ENCODE data around the gene THAP7.
A peak's percentile ranks its signal among the peaks of the same experiment; 100 is the strongest.
"Not testable (repeated sequence)": the region's sequence is repeated elsewhere in the genome, so short reads cannot be mapped to it uniquely, and the experiment has no call there.

THAP7 gene, protein sequence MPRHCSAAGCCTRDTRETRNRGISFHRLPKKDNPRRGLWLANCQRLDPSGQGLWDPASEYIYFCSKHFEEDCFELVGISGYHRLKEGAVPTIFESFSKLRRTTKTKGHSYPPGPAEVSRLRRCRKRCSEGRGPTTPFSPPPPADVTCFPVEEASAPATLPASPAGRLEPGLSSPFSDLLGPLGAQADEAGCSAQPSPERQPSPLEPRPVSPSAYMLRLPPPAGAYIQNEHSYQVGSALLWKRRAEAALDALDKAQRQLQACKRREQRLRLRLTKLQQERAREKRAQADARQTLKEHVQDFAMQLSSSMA

GRCh38 chr22:21001601-21002325 is at the start of gene THAP7:
THAP7 (minus strand) TSS chr22:21002118; CDS start chr22:21001911, 207 bp downstream.
- Histone ChIP-seq H3K4me1 (ENCODE audit: control insufficient read depth, insufficient read depth, low read length) (peaks cover 3% of the 10 kb centered on the region), H3K4me3 (ENCODE audit: low read depth, low read length) (peak within 1 kb of the TSS; percentile 85), H3K27me3 (ENCODE audit: control insufficient read depth, insufficient read depth, low read length) (no peaks in the 10 kb centered on the region), H3K9me3 (ENCODE audit: control insufficient read depth, insufficient read depth, low read length) (no peaks in the 10 kb centered on the region), H3K36me3 (ENCODE audit: control insufficient read depth, insufficient read depth, low read length) (peaks cover 13% of the 10 kb centered on the region), H3K9ac (ENCODE audit: low read depth, low read length) (peak within 1 kb of the TSS; percentile 83)

DNA sequence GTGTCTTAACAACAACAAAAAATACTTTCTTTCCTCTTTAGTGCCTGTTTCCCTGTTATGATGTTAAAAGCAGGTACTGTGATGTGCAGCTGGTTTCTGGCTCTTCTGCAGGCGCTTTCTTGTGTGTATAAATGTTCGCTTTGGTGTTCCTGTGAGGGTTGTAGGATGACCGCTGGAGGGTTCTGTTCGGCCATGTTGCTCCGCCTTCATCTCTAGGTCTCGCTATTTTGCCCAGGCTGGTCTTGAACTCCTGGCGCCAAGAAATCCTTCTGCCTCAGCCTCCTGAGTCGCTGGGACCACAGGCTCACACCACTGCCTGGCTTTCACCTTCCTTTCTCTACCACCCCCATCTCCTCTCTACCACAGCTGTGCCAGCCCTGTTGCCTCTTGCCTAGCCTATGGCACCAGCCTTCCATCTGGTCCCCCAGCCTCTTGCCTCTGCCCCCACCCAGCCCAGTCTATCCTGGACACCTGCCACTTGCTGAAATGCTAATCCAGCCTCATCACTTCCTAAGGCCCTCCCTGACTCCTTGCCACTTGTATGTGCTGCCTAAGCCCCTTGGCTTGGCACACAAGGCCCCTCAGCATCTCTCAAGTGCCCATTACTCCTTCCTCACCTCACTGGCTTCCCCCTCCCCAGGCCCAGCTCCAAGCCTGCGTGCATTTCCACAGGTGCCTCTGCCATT is 49.4 kb upstream of the THAP7 start:
- no peaks in the 10 kb centered on the region for H3K36me3 ChIP-seq (ENCODE audit: control insufficient read depth, insufficient read depth, low read length)
- H3K9me3 ChIP-seq (ENCODE audit: control insufficient read depth, insufficient read depth, low read length): no peaks in the 10 kb centered on the region
- H3K4me3 ChIP-seq (ENCODE audit: low read depth, low read length): no peak overlapping the region
- H3K27me3 ChIP-seq (ENCODE audit: control insufficient read depth, insufficient read depth, low read length): no peaks in the 10 kb centered on the region
- H3K4me1 ChIP-seq (ENCODE audit: control insufficient read depth, insufficient read depth, low read length): peaks cover 10% of the 10 kb centered on the region
- no peak overlapping the region for H3K9ac ChIP-seq (ENCODE audit: low read depth, low read length)

DNA sequence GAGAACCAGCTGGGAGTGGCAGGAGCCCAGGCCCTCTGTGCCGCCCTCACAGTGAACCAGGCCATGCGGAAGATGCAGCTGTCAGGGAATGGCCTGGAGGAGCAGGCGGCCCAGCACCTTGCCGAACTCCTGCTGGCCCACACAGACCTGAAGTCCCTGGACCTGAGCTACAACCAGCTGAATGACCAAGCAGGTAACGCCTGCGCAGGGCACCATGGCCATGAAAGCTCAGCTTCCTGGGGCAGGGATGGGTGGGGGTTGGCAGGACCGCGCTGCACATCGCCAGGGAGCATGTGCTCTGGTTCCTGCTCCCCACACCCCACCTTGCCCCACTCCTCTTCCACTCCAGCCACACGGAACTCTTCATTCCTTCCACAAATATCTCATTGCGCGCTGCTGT is 47.0 kb upstream of the THAP7 start:
- not testable (repeated sequence) for H3K9me3 ChIP-seq (ENCODE audit: control insufficient read depth, insufficient read depth, low read length); H3K36me3 ChIP-seq (ENCODE audit: control insufficient read depth, insufficient read depth, low read length); H3K4me3 ChIP-seq (ENCODE audit: low read depth, low read length); H3K4me1 ChIP-seq (ENCODE audit: control insufficient read depth, insufficient read depth, low read length); H3K27me3 ChIP-seq (ENCODE audit: control insufficient read depth, insufficient read depth, low read length); H3K9ac ChIP-seq (ENCODE audit: low read depth, low read length)

- not testable (repeated sequence) for H3K9ac ChIP-seq (ENCODE audit: low read depth, low read length); H3K9me3 ChIP-seq (ENCODE audit: control insufficient read depth, insufficient read depth, low read length); H3K4me1 ChIP-seq (ENCODE audit: control insufficient read depth, insufficient read depth, low read length); H3K36me3 ChIP-seq (ENCODE audit: control insufficient read depth, insufficient read depth, low read length); H3K4me3 ChIP-seq (ENCODE audit: low read depth, low read length); H3K27me3 ChIP-seq (ENCODE audit: control insufficient read depth, insufficient read depth, low read length)
Observed at GRCh38 chr22:21048448-21048847, 46.5 kb upstream of the THAP7 start.

GRCh38 chr22:21047730-21048129 is 45.8 kb upstream of the THAP7 start:
- H3K27me3 ChIP-seq (ENCODE audit: control insufficient read depth, insufficient read depth, low read length): peaks cover 4% of the 10 kb centered on the region
- no peak overlapping the region for H3K4me3 ChIP-seq (ENCODE audit: low read depth, low read length)
- no peaks in the 10 kb centered on the region for H3K36me3 ChIP-seq (ENCODE audit: control insufficient read depth, insufficient read depth, low read length)
- peaks cover 8% of the 10 kb centered on the region for H3K4me1 ChIP-seq (ENCODE audit: control insufficient read depth, insufficient read depth, low read length)
- no peaks in the 10 kb centered on the region for H3K9me3 ChIP-seq (ENCODE audit: control insufficient read depth, insufficient read depth, low read length)
- no peak overlapping the region for H3K9ac ChIP-seq (ENCODE audit: low read depth, low read length)

DNA sequence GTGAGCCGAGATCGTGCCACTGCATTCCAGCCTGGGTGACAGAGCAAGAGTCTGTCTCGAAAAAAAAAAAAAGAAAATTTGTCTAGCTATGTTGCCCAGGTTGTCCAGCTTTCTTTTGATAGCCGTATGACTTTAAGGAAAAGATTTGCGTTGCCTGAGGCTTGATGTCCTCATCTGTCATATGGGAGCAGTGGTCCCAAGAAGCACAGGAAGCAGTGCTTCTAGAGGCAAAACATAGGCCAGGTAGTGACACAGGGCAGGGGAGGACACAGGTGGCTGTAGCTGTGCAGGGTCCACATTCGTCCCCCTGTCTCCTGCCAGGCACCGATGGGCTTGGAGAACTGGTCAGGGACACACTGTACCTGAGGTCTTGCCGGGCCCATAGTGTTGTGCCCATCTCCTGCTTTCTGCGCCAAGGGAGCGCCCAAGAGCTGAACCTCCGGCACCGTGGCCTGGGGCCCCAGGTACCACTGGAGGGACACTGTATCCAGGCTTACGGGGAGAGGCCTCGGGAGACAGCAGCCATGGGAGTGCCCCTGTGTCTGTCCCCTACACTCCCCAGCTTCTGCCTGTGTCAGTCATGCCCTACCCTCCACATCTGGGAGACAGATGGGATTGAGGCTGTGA is 45.2 kb upstream of the THAP7 start:
- Histone ChIP-seq H3K36me3 (ENCODE audit: control insufficient read depth, insufficient read depth, low read length) (no peaks in the 10 kb centered on the region), H3K27me3 (ENCODE audit: control insufficient read depth, insufficient read depth, low read length) (peaks cover 4% of the 10 kb centered on the region), H3K9ac (ENCODE audit: low read depth, low read length) (no peak overlapping the region), H3K9me3 (ENCODE audit: control insufficient read depth, insufficient read depth, low read length) (no peaks in the 10 kb centered on the region), H3K4me1 (ENCODE audit: control insufficient read depth, insufficient read depth, low read length) (peaks cover 8% of the 10 kb centered on the region), H3K4me3 (ENCODE audit: low read depth, low read length) (no peak overlapping the region)

DNA sequence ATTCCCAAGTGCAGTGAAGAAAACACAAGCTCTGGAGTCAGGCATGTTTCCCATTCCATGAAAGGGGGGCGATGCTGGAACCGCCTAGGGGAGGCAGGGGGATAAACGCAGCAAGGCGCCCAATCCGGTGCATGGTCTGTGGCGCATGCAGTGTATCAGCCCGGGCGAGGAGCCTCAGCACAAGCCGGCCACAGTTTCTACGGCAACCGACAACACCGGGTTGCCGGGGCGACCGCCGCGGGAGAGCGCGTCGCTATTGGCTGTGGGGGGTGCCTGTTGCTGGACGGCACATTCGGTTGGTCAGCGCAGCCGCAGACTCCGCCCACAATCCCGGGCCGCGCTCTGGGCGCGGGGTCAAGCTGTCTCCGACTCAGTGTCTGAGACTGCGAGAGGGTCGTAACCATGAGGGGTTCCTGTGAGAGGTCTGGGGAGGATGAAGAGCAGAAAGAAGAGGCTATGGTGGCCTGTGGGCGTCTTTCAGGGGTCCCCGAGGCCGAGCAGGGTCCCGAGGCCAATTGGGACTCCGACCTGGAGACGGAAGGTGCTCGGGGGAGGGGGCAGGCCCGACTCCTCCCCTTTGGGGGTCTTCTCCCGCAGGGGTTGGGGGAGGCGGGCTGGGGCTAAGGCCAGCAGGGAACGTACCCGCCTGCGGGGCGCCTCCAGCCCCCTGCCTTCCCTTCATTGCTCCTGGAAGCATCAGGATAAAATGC is 43.8 kb upstream of the THAP7 start, which contains the start of gene LRRC74B:
Gene LRRC74B (plus strand): TSS at position 362 of the 710 bp plus-strand sequence. CDS start 41 bp downstream, at position 403.
- no peaks in the 10 kb centered on the region for H3K9me3 ChIP-seq (ENCODE audit: control insufficient read depth, insufficient read depth, low read length)
- H3K4me3 ChIP-seq (ENCODE audit: low read depth, low read length): peak within 1 kb of the TSS; percentile 90
- H3K9ac ChIP-seq (ENCODE audit: low read depth, low read length): peak within 1 kb of the TSS; percentile 1
- H3K27me3 ChIP-seq (ENCODE audit: control insufficient read depth, insufficient read depth, low read length): peaks cover 4% of the 10 kb centered on the region
- H3K36me3 ChIP-seq (ENCODE audit: control insufficient read depth, insufficient read depth, low read length): no peaks in the 10 kb centered on the region
- peaks cover 2% of the 10 kb centered on the region for H3K4me1 ChIP-seq (ENCODE audit: control insufficient read depth, insufficient read depth, low read length)

DNA sequence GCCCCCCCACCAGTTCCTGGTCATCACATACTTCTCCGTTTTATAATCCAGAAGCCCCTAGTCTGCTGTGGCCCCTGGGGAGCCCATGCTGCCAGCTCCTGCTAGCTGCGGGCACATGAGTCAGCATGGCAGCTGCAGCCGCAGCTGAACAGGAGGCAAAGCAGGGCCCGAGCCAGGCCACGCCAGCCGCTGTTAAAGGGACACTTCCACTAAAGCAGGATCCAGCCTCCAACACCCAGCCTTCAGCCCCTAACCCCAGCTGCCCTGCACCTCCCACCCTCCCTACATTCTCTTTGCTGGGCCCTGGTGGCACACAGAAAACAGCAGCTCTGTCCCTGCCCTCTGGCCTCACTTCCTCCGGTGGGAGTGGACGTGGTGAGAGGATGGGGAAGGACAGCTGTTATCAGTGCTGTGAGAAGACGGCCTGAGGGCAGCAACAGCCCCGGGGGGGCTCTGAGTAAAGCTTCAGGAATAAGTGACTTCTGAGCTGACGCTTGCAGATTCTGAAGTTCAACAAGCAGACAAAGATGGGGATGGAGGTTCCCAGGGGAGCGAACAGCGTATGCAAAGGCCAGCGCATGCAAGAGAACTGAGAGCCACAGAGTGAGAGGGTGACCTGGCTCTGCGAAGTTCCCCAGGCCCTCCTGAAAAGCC is 43.1 kb upstream of the THAP7 start:
- Histone ChIP-seq H3K9ac (ENCODE audit: low read depth, low read length) (no peak overlapping the region), H3K27me3 (ENCODE audit: control insufficient read depth, insufficient read depth, low read length) (peaks cover 4% of the 10 kb centered on the region), H3K36me3 (ENCODE audit: control insufficient read depth, insufficient read depth, low read length) (no peaks in the 10 kb centered on the region), H3K4me1 (ENCODE audit: control insufficient read depth, insufficient read depth, low read length) (peaks cover 2% of the 10 kb centered on the region), H3K4me3 (ENCODE audit: low read depth, low read length) (peak overlapping the region; percentile 90), H3K9me3 (ENCODE audit: control insufficient read depth, insufficient read depth, low read length) (no peaks in the 10 kb centered on the region)

DNA sequence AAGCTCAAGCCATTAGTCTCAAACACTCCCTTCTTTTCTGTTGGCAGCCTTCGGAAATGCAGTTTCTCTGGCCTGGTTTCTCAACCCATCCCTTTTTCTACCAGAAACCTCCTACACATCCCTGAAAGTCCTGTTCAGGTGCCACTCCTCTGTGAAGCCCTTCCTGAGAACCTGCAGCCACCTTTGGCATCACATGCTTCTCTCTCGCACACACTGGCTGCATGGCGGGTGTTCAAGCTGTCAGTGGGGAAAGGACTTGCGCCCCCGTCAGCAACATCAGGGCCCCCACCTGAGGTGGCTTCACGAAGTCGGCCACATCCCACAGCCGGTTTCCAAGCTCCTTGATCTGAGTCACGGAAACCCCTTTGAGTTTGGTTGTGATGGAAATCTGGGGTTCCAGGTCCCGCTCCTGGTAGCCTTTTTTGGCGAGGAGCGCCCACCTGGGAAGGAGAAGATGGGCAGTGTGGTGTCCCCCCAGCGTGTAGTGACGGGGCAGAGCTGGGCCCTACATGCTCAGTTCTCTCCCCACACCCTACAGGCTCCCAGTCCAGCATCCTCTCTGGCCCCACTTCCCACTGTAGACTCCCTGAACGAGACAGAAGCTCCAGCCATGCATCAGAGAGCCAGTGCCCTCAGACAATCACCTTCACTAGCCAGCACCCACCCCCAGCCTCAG is 42.1 kb upstream of the THAP7 start:
- no peaks in the 10 kb centered on the region for H3K9me3 ChIP-seq (ENCODE audit: control insufficient read depth, insufficient read depth, low read length)
- H3K4me3 ChIP-seq (ENCODE audit: low read depth, low read length): no peak overlapping the region
- peaks cover 4% of the 10 kb centered on the region for H3K27me3 ChIP-seq (ENCODE audit: control insufficient read depth, insufficient read depth, low read length)
- peaks cover 2% of the 10 kb centered on the region for H3K4me1 ChIP-seq (ENCODE audit: control insufficient read depth, insufficient read depth, low read length)
- H3K9ac ChIP-seq (ENCODE audit: low read depth, low read length): no peak overlapping the region
- no peaks in the 10 kb centered on the region for H3K36me3 ChIP-seq (ENCODE audit: control insufficient read depth, insufficient read depth, low read length)

GRCh38 chr22:21042978-21043859 is 41.3 kb upstream of the THAP7 start:
- no peaks in the 10 kb centered on the region for H3K36me3 ChIP-seq (ENCODE audit: control insufficient read depth, insufficient read depth, low read length)
- no peak overlapping the region for H3K9ac ChIP-seq (ENCODE audit: low read depth, low read length)
- H3K4me3 ChIP-seq (ENCODE audit: low read depth, low read length): no peak overlapping the region
- peaks cover 4% of the 10 kb centered on the region for H3K27me3 ChIP-seq (ENCODE audit: control insufficient read depth, insufficient read depth, low read length)
- peaks cover 2% of the 10 kb centered on the region for H3K4me1 ChIP-seq (ENCODE audit: control insufficient read depth, insufficient read depth, low read length)
- H3K9me3 ChIP-seq (ENCODE audit: control insufficient read depth, insufficient read depth, low read length): no peaks in the 10 kb centered on the region
